Activated CD4-positive, alpha-beta T cell treated with anti-CD3 and anti-CD28 coated beads, Interleukin-10, Interleukin-2, amounts not matched to agents 100 ng/mL and 50 ng/mL, durations not matched to agents 16 hours and 8 hours (primary cell): ENCODE measurements around the gene ERCC2.
"Not testable (repeated sequence)": the region's sequence is repeated elsewhere in the genome, so short reads cannot be mapped to it uniquely, and the experiment has no call there.

ENCODE experiments used
- DNase-seq: peaks from one replicate; pipeline ENCODE4 v3.0.0-alpha.2; 2020

The ERCC2 gene

DNA sequence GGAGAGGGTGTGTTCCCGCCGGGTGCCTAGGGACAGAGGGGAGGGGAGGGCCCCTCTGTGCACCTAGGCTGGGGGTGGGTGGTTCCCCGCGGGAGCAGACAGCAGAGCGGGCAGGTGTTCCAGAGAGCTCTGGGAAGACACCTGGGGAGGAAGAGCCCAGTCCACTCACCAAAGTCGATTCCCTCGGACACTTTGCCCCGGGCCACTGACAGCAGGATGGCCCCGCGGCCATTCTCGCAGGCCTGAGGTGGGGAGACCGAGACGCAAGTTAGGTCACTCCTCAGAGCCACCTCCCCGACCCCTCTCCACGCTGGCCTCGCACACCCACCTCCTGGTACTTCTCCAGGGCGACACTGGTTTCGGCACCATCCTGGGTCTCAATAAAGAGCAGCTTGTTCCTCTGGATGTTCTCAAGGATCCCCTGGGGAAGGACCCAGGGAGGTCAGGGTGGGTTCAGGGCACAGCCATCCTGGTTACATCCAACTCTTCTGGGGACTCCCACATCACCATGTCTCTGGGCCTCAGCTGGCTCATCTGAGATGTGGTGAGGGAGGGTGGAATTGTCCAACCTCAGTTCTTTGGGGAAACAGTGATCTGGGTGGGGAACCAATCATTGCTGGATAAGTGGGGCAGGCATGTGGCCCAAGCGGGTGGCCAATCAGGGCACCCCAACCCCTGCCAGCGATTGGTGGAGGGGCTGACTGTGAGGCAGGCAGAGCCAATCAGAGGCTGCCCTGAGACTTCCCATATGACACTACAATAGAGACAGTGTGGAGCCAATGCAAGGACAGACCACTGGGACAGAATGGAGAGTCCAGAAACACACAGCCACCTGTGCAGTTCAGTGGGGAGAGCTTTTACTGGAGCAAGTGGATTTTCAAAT, 17.2 kb downstream of the ERCC2 start:
- no peak for DNase-seq

DNA sequence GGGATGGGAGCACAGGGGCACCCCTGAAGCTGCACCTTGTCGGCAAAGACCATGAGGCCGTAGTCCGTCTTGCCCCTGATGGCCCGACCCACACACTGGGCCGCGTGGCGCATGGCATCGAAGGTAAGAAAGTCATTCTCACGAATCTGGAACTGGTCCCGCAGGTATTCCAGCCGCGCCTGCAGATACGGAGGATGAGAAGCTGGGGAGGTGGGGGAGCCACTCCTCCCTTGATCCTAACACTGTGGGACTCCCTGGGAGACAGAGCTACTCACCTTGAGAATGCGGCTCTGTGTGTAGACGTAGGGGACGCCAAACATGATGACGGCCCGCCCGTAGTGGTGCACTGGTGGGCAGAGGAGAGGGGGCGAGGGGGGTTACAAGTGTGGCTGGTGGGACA, 17.9 kb downstream of the ERCC2 start:
- no peak for DNase-seq

DNA sequence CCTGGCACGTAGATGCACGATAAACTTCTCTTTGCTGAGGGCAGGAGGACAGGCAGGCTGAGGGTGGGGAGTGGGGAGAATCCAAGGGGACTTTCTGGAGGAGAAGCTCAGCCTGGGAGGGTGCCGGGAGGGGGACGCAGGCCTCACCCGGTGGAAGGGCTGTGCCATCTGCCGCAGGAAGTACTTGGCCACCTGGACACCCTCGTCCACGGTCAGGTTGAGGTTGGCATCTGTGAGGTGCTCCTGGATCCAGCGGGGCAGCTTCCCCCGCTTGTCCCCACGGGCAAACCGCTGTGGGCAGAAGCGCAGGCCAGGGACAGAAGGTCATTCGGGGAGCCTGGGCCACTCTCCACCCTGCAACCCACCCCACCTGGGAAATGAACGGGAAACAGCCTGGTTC, 18.3 kb downstream of the ERCC2 start:
- DNase-seq, result no peak

DNA sequence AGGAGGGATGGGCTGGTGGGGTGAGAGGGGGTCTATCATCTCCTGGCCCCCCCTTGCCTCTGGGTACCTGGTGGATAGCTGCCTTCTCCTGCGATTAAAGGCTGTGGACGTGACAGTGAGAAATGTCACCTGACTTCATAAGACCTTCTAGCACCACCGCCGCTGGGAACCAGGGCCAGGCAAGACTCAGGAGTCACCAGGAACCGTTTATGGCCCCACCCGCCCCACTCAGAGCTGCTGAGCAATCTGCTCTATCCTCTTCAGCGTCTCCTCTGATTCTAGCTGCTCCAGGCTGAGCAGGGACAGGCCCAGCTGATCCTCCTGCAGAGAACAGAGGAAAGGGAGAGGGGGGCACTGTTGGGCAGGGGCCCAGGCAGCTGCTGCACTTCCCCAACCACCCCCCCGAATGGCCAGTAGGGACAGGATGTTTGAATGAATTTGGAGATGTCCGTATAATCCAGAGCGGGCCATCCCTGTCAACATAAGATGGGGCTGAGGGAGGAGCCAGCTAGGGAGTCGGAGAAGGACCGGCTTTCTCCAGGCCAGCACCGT, 18.9 kb downstream of the ERCC2 start:
- DNase-seq, result no peak

DNA sequence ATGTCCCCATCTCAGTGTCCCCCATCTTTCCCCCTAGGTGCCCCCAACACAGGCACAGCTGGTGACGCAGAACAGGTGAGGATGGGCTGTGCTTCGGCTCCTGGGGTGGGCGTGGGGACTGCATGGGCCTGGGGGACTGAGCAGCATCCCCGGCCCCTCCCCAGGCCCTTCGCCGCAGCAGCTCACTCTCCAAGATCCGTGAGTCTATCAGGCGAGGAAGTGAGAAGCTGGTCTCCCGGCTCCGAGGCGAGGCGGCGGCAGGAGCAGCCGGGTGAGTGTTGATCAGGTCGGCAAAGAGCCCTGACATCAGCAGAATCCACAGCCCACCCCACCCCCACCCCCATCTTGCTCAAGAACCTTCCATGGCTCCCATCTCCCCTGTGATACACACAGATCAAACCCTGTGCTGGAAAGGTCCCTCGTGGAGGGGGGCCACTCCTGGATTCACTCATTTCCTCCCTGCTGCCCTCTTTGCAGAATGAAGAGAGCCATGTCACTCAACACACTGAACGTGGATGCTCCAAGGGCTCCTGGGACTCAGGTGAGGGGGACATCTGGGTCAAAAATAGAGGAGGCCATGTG, 19.8 kb downstream of the ERCC2 start:
- DNase-seq, result no peak

DNA sequence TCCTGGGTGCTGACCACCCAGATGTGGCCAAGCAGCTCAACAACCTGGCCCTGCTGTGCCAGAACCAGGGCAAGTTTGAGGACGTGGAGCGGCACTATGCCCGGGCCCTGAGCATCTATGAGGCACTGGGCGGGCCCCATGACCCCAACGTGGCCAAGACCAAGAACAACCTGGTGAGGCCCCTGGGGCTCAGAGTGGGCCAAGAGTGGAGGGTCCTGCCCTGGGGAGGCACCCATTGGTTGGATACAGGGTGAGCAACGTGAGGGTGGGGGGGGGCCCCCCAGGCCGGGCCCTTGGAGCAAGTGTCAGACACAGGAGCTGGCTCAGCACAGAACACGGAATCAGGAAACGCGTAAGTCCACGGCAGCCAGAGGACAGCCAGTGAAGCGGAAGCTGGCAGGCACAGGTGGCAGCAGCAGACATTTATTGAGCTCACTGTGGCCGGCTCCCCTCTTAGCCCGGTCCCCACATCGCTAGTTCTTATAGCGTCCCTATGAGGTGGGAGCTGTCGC, 20.9 kb downstream of the ERCC2 start:
- DNase-seq, result no peak

DNA sequence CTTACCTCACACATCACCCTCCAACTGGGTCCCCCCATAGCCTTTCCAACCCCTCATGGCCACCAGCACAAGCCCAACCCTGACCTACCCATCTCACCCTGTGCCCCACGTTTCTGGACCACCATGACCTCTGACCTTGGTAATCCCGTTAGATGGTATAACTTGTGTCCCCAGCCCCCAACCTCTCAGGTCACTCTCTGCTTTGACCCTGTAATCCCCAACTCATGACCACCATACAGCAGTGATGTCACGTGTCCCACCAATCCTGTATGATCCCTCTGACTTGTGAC, 21.3 kb downstream of the ERCC2 start:
- DNase-seq, result no peak

DNA sequence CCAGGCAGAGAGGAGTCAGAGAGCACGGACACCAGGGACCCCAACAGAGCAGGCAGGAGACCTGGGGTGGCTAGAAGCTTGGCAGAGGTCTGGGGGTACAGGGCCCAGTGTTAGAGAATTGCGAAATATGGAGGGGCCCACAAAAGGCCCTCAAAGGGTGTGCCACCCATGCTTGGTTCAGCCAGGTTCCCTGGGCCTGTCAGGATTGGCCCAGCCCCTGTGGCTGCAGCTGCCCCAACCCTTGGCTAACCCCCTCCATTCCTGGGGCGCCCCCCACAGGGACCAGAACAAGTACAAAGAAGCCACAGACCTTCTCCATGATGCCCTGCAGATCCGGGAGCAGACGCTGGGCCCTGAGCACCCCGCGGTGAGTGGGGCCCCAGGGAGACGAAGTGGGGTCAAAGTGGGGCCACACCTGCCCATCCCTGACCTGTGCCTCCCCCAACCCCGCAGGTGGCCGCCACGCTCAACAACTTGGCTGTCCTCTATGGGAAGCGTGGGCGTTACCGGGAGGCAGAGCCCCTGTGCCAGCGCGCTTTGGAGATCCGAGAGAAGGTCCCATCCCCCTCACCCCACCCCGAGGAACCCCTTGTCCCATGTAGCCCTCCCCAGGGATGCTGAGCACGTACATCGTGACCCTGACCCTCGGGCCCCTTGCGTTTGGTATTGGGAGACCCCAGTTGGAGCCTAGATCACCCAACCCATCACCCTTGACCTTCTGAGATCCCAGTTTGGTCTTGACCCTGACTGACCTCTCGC, 21.8 kb downstream of the ERCC2 start:
- DNase-seq, result no peak

DNA sequence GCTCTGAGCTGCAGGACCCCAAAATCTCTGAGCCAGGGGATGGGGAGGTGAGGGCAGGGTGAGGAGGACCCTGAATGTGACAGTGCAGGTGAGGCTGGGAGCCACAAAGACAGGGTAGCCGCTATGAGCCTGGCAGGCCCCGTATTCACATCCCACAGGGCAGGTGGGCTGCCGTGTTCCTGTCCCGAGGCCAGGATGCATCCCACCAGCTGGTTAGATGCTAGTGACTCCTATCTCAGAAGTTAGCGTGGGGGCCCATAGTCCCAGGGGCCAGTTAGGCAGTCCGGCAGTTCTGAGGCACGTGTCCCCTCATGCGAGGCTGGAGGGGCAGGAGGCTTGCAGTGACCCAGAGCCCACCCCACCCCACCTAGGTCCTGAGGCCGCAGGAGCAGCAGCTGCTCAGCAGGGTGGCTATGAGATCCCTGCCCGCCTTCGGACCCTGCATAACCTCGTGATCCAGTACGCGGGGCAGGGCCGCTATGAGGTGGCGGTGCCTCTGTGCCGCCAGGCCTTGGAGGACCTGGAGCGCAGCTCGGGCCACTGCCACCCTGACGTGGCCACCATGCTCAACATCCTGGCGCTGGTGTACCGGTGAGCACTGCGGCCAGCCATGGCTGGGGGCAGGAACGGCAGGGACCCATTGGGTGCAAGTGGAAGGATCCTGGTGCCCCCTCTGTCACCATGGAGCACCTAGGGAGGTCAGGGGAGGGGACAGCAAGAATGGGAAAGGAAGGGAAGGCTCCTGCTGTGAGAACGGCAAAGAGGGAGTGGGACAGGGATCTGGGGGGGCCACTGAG, 22.6 kb downstream of the ERCC2 start:
- no peak for DNase-seq

DNA sequence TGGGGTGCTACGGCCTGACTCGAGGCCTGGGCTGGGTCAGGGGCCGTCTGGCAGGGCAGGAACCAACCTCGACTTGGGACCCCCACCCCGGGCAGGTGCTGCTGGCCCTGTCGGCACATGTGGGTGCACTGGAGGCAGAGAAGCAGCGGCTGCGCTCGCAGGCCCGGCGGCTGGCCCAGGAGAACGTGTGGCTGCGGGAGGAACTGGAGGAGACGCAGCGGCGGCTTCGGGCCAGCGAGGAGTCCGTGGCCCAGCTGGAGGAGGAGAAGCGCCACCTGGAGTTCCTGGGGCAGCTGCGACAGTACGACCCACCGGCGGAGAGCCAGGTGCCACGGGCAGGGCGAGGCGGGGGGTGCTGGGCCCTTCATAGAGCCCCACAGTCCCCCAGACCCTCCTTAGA, 23.9 kb downstream of the ERCC2 start:
- no peak for DNase-seq

DNA sequence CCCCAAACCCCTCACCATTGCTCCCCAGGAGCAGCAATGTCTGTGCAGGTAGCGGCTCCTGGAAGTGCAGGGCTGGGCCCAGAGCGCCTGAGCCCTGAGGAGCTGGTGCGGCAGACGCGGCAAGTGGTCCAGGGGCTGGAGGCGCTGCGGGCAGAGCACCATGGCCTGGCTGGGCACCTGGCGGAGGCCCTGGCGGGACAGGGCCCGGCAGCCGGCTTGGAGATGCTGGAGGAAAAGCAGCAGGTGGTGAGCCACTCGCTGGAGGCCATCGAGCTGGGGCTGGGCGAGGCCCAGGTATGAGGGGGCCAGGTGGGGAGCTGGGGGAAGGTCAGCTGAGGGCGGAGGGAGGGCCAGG, 24.9 kb downstream of the ERCC2 start:
- no peak for DNase-seq

DNA sequence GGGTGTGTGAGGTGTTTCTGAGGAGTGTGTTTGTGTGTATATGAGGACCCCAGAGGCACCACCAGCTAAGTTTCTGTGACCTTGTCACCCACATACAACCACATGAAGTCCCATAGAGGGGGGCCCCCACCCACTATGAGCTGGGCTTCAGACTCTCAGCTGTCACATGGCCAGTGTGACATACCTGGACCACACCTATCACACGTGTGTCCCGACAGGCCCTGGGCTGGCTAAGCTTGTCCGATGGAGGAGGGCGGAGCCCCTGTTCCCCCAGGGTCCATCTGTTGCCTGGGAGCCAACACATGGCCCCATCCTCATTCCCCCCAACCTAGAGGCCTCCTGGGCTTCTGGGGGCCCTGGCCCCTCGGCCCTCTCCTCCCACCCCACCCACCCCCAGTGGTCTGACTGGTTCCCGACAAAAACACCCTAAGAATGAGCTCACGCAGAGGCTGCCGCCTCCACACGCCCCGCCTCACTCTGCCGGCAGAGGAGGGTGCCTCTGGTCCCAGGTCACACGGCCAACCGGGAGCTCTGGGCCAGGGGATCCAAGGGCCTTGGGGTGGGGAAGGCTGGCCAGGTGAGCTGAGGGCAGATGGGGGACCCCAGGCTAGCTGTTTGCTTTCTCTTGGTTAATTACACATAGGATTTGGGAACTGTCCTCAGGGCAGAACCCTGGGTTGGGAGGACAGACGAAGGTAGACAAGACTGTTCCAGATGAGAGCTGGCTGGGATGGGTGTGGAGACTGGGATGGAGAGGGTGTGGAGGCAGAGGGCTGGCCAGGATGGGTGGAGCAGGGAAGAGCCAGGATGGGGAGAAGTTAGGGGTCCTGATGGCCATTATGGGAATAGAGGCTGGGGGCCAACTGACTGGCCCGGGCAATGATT, 25.5 kb downstream of the ERCC2 start:
- no peak for DNase-seq

DNA sequence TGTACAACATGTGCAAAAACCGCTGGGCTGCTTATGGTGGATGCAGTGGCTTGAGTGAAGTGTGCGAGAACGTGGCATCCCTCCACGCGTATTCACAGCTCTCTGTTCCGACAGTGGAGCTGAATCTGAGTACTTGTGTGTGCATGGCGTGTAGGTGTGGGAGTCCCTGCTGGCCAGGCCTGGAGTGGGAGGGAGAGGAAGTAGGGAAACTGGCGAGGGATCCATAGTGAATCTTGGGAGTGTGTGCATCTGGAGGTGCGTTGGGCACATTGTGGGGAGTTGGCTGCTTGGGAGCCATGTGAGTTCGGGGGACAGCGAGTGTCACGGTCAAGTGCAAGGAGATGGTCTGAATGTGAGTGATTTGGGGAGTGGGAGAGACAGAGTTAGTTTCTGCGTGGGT, 27.5 kb downstream of the ERCC2 start:
- no peak for DNase-seq

DNA sequence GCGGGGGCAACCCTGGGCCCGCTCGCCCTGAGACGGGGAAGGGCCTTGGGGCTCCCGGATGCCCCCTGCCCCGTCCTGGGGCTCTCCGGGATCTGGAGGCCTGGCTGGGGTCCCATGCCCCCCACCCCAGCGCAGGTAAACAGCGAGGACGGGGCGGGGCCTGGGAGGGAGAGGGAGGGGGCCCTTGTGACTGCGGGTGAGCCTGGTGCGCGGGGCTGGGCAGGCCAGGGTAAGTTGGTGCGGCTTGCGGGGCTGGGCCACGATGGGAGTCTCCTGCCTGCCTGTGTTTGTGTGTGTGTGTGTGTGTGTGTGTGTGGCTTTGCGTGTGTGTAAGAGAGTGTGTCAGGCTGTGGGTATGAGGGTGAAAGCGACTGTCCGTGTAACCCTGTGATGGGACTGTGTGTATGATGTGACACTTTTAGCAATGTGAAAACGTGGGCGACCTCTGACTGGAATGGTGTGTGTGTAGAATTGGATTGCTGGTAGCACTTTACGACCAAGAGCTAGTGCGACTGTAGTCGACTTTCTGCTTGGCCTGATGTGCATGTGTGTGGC, 29.4 kb downstream of the ERCC2 start:
- no peak for DNase-seq

DNA sequence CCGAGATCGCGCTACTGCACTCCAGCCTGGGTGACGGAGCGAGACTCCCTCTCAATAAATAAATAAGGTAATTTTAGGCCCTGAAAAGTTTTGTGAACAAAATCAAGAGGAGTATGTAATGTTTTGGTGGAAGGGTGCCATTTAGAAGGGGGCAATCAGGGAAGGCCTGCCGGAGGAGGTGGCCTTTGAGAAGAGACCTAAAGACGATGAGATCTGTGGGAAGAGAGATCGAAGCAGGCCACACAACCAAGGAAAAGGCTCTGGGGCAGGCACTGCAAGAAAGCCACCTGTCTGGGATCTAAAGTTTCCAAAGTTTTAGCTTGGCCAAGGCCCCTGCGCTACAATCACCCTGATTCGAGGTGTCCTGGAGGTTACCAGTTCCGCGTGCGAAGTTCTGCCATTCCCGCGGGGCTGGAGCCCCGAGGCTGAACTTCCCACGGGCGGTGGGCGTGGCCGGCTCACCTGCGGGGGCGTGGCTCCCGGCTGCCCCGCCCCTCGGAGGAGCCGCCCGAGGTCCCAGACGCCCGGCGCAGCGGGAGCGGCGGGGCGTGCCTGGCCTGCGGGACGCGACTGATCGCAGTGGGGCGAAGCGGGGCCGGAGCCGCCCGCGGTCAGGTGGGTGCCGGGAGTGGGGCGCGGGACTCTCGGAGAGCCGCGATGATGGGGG, 30.0 kb downstream of the ERCC2 start, which contains the start of gene KLC3:
TSS of gene KLC3 (plus strand) at position 519 of the 667 bp plus-strand sequence. CDS start 4,792 bp downstream, outside the sequence.
- DNase-seq, result peak; percentile 17

DNA sequence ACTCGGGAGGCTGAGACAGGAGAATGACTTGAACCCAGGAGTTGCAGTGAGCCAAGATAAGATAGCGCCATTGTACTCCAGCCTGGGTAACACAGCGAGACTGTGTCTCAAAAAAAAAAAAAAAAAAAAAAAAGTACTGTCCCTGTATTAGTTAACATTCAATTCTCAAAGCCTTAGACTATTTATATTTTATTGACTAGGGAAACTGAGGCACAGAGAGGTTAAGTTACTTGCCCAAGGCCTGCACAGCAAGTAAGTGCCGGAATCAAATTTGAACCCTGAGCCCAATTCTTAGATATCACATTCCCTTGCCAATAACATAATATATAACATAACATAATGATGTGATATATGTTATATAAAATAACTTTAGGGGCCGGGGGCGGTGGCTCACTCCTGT, 30.7 kb downstream of the ERCC2 start:
- no peak for DNase-seq

DNA sequence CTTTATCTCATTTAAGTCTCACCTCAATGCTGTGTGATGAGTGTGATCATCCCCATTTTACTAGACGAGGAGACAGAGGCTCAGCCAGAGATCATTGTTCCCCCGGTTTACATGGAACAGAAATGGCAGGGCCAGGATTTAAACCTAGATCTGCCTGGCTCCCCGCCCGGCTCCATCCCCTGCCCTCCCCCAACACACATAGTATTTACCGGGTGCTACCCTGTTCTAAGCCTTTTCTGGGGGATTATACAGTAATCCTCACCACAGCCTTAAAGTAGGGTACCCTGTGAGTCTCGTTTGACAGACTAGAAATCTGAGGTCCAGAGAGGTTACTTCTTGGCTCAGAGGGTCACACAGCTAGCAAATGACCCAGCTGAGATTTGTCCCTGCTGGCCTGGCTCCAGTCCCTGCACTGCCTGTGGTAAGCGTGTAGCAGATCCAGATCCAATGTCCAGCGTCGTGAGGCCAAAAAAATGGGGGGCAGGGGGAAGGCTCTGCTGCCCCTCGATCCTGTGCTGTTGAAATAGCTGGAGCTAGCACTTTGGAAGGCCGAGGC, 33.6 kb downstream of the ERCC2 start:
- no peak for DNase-seq

DNA sequence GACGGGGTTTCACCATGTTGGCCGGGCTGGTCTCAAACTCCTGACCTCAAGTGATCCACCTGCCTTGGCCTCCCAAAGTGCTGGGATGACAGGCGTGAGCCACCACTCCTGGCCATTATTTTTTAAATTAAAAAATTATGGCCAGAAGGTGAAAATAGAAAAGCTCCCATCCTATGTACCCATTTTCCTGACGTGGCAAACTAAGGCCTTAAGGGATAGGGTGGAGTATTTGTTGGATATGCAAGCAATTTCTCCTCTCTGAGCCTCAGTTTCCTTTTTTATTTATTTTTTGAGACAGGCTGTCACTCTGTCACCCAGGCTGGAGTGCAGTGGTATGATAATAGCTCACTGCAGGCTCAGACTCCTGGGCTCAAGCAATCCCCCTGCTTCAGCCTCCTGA, 35.5 kb downstream of the ERCC2 start:
- not testable (repeated sequence) for DNase-seq

DNA sequence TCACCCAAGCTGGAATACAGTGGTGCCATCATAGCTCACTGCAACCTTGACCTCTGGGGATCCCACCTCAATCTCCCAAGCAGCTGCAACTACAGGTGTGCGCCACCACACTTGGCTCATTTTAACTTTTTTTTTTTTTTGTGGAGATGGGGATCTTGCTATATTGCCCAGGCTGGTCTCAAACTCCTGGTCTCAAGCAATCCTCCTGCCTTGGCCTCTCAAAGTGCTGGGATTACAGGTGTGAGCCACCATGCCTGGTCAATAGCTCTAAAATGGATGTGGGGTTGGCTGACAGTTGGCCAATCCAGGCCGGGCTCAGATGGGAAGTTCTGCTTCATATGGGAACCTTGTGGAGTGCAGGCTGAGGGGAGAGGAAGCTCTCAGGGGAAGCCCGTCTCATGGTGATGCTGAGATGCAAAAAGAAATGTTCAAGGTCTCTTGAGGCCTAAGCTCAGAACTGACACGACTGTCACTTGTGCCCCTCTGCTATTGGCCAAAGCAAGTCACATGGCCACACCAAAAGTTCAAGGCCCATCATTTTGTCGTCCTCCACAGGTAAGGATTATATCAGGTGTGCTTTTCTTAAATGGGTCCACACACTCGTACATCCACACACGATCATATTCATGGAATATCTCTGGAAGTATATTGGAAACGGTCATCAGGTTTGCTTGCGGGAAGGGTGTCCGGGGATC, 36.6 kb downstream of the ERCC2 start:
- DNase-seq, result no peak

DNA sequence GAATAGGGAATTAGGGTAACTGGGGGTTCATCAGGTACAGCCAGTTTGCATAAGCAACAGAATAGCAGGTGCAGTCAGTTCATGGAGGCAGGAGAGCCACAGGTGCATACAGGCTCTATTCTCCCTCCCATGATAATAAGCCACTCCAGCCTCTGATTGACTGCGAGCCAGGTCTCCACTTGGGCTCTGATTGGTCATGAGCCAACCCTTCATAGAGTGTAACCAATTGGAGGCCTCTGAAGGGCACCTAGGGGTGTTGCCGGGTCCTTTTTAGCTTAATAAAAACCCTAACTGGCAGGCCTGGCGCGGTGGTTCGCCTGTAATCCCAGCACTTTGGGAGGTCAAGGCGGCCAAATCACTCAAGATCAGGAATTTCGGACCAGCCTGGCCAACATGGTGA, 39.0 kb downstream of the ERCC2 start:
- DNase-seq, result no peak
